H1 (cell line): ENCODE measurements around the gene GCM1. TPM values are rescaled to one million over a fixed set of nuclear protein-coding genes. Genes with fewer than 3 reads are reported as not detected.

Source experiments
- CTCF ChIA-PET: fragments of 300-600 bp; sonication (Branson Sonifier 250); formaldehyde crosslinking; loops from one replicate; lab custom pipeline; 2021; ENCODE audit not compliant: partially characterized antibody; lab: Charles Lee
- POLR2A ChIA-PET: fragments of 300-600 bp; sonication (Branson Sonifier 250); formaldehyde crosslinking; loops from one replicate; lab custom pipeline; 2021; ENCODE audit warnings: inconsistent platforms; ENCODE audit not compliant: partially characterized antibody; lab: Charles Lee
- DNase-seq, 2 experiments: peaks; one replicate each; pipeline versions ENCODE4 v3.0.0 to v3.0.0-alpha.2; 2010 to 2022; ENCODE audit warnings: low spot score in 2 of 2, low read depth in 1 of 2, mixed read lengths in 1 of 2
- FAIRE-seq: peaks from 2 replicates; lab custom pipeline; 2011; peaks lifted over from hg19 to GRCh38; lab: Jason Lieb, UNC
- H2AFZ ChIP-seq: 2 replicates; pipeline ENCODE4 v1.8.1; 2012; ENCODE audit warnings: low read length, inconsistent platforms
- H2AK5ac ChIP-seq: 2 replicates; pipeline ENCODE4 v1.6.1; 2013; ENCODE audit warnings: low read depth, low read length
- H2BK120ac ChIP-seq: replicated peaks from 2 replicates; pipeline ENCODE3; 2013; ENCODE audit warnings: low read depth, low read length, inconsistent platforms
- H2BK12ac ChIP-seq: 2 replicates; pipeline ENCODE4 v1.6.1; 2013; ENCODE audit warnings: low read depth, low read length
- H2BK15ac ChIP-seq: 2 replicates; pipeline ENCODE4 v1.6.1; 2013; ENCODE audit warnings: low read length
- H2BK20ac ChIP-seq: 2 replicates; pipeline ENCODE4 v1.6.1; 2013; ENCODE audit warnings: low read length
- H2BK5ac ChIP-seq: 2 replicates; pipeline ENCODE4 v1.6.1; 2013; ENCODE audit warnings: low read depth, low read length
- H3K14ac ChIP-seq: 2 replicates; pipeline ENCODE4 v1.6.1; 2013; ENCODE audit warnings: inconsistent platforms; ENCODE audit not compliant: insufficient read length
- H3K18ac ChIP-seq: 2 replicates; pipeline ENCODE4 v1.6.1; 2013; ENCODE audit warnings: low read length; ENCODE audit errors: extremely low read depth
- H3K23ac ChIP-seq: 2 replicates; pipeline ENCODE4 v1.6.1; 2013; ENCODE audit warnings: inconsistent platforms; ENCODE audit not compliant: insufficient read length
- H3K23me2 ChIP-seq: 2 replicates; pipeline ENCODE4 v1.6.1; 2013; ENCODE audit warnings: low read depth, low read length
- H3K27ac ChIP-seq: 2 replicates; pipeline ENCODE4 v1.6.1; 2011; ENCODE audit warnings: low read depth, low read length, inconsistent platforms
- H3K27me3 ChIP-seq, 4 experiments: replicated peaks in 1 of 4; 1 replicate in 1 of 4; 2 replicates in 3 of 4; pipeline versions ENCODE4 v1.6.1 to v1.8.1; 2011 to 2013; ENCODE audit warnings: low read length in 3 of 4, mild to moderate bottlenecking in 3 of 4, inconsistent platforms in 2 of 4, mixed read lengths in 2 of 4, moderate library complexity in 1 of 4; ENCODE audit not compliant: control insufficient read depth in 3 of 4, insufficient read depth in 3 of 4; ENCODE audit errors: extremely low read depth in 1 of 4
- H3K36me3 ChIP-seq, 4 experiments: 2 replicates each; pipeline versions ENCODE4 v1.6.1 to v1.8.1; 2011 to 2013; ENCODE audit warnings: mild to moderate bottlenecking in 4 of 4, low read length in 3 of 4, moderate library complexity in 2 of 4, control low read depth in 1 of 4, inconsistent platforms in 1 of 4; ENCODE audit not compliant: insufficient read depth in 4 of 4, control insufficient read depth in 2 of 4
- H3K4ac ChIP-seq: replicated peaks from 2 replicates; pipeline ENCODE3; 2013; ENCODE audit warnings: low read length, low read depth, mixed read lengths, inconsistent platforms; ENCODE audit not compliant: insufficient read length
- H3K4me1 ChIP-seq, 4 experiments: replicated peaks in 1 of 4; 1 replicate in 1 of 4; 2 replicates in 3 of 4; pipeline versions ENCODE4 v1.6.1 to v1.8.1; 2011 to 2013; ENCODE audit warnings: low read length in 3 of 4, inconsistent platforms in 2 of 4, mixed read lengths in 1 of 4; ENCODE audit not compliant: insufficient read depth in 4 of 4, control insufficient read depth in 3 of 4
- H3K4me2 ChIP-seq, 2 experiments: 2 replicates each; pipeline versions ENCODE4 v1.6.1 to v1.8.1; 2011 to 2013; ENCODE audit warnings: low read depth in 2 of 2, low read length in 2 of 2, control low read depth in 1 of 2, inconsistent platforms in 1 of 2, mild to moderate bottlenecking in 1 of 2; ENCODE audit not compliant: insufficient read depth in 1 of 2
- H3K4me3 ChIP-seq, 4 experiments: fragments of 200-600, 300-600 bp in 1 of 4; sonication (generic), shearing (Covaris generic), sonication (Bioruptor Twin) in 1 of 4; 2 replicates each; pipeline versions ENCODE4 v1.5.1 to v1.8.1; 2011 to 2016; ENCODE audit warnings: low read length in 4 of 4, low read depth in 3 of 4, control low read depth in 2 of 4, inconsistent platforms in 2 of 4, mild to moderate bottlenecking in 2 of 4, mixed read lengths in 1 of 4, moderate library complexity in 1 of 4; ENCODE audit not compliant: insufficient read depth in 2 of 4; ENCODE audit errors: extremely low read depth in 1 of 4
- H3K56ac ChIP-seq: replicated peaks from 2 replicates; pipeline ENCODE3; 2013; ENCODE audit warnings: low read depth, mild to moderate bottlenecking, mixed read lengths, low read length, inconsistent platforms; ENCODE audit not compliant: insufficient read length
- H3K79me1 ChIP-seq: 2 replicates; pipeline ENCODE4 v1.6.1; 2013; ENCODE audit warnings: low read depth, low read length, control low read depth
- H3K79me2 ChIP-seq, 2 experiments: 2 replicates each; pipeline versions ENCODE4 v1.6.1 to v1.8.1; 2012 to 2013; ENCODE audit warnings: low read length in 2 of 2, mild to moderate bottlenecking in 2 of 2, inconsistent platforms in 1 of 2; ENCODE audit not compliant: insufficient read depth in 2 of 2, control insufficient read depth in 1 of 2
- H3K9ac ChIP-seq, 4 experiments: replicated peaks in 1 of 4; 1 replicate in 1 of 4; 2 replicates in 3 of 4; pipeline versions ENCODE4 v1.6.1 to v1.8.1; 2011 to 2013; ENCODE audit warnings: low read depth in 3 of 4, low read length in 3 of 4, control low read depth in 2 of 4, mild to moderate bottlenecking in 2 of 4, moderate library complexity in 2 of 4, inconsistent platforms in 1 of 4; ENCODE audit errors: extremely low read depth in 1 of 4
- H3K9me3 ChIP-seq, 2 experiments: 2 replicates each; pipeline versions ENCODE4 v1.6.1 to v1.8.1; 2012 to 2013; ENCODE audit warnings: mild to moderate bottlenecking in 2 of 2, moderate library complexity in 2 of 2, control low read depth in 1 of 2, inconsistent platforms in 1 of 2, low read depth in 1 of 2, low read length in 1 of 2, mixed read lengths in 1 of 2; ENCODE audit not compliant: insufficient read depth in 2 of 2
- H4K20me1 ChIP-seq, 2 experiments: replicated peaks in 1 of 2; 2 replicates each; pipeline versions ENCODE3 to v1.8.1; 2011 to 2013; ENCODE audit warnings: inconsistent platforms in 2 of 2, low read length in 2 of 2, mild to moderate bottlenecking in 1 of 2; ENCODE audit not compliant: insufficient read depth in 2 of 2, control insufficient read depth in 1 of 2
- H4K5ac ChIP-seq: 2 replicates; pipeline ENCODE4 v1.6.1; 2013; ENCODE audit warnings: low read length, low read depth, mixed read lengths, inconsistent platforms; ENCODE audit not compliant: insufficient read length
- H4K8ac ChIP-seq: 2 replicates; pipeline ENCODE4 v1.8.0; 2013; ENCODE audit warnings: mild to moderate bottlenecking, moderate library complexity, low read length, inconsistent platforms; ENCODE audit not compliant: insufficient read depth; ENCODE audit errors: extremely low read depth
- H4K91ac ChIP-seq: replicated peaks from 2 replicates; pipeline ENCODE3; 2013; ENCODE audit warnings: low read length, mixed read lengths, inconsistent platforms; ENCODE audit not compliant: insufficient read length
- HDAC2 ChIP-seq, 2 experiments: fragments of 300-600 bp in 1 of 2; sonication (generic) in 1 of 2; IDR thresholded peaks; 2 replicates each; pipeline ENCODE4 v1.6.1; 2011 to 2012; ENCODE audit warnings: low read depth in 2 of 2, low read length in 2 of 2, mild to moderate bottlenecking in 2 of 2, moderate library complexity in 2 of 2, borderline replicate concordance in 1 of 2, inconsistent platforms in 1 of 2
- POLR2AphosphoS5 ChIP-seq: IDR thresholded peaks from 2 replicates; pipeline ENCODE4 v1.6.1; 2011; ENCODE audit warnings: low read depth, low read length
- RAD21 ChIP-seq, 2 experiments: IDR thresholded peaks in 1 of 2; conservative IDR thresholded peaks in 1 of 2; 2 replicates each; pipeline ENCODE4 v1.6.1; 2011; ENCODE audit warnings: low read depth in 2 of 2, low read length in 2 of 2, improper control_type of control experiment in 1 of 2, inconsistent platforms in 1 of 2, mild to moderate bottlenecking in 1 of 2, moderate library complexity in 1 of 2
- RBBP5 ChIP-seq: IDR thresholded peaks from 2 replicates; pipeline ENCODE4 v1.7.1; 2012; ENCODE audit warnings: low read depth, mild to moderate bottlenecking, inconsistent platforms, low read length, moderate library complexity, borderline replicate concordance
- RFX5 ChIP-seq: IDR thresholded peaks from 2 replicates; pipeline ENCODE4 v1.6.1; 2011; ENCODE audit warnings: low read depth, low read length, improper control_type of control experiment, borderline replicate concordance
- SIX5 ChIP-seq: IDR thresholded peaks from 2 replicates; pipeline ENCODE4 v1.6.1; 2011; ENCODE audit warnings: mild to moderate bottlenecking, low read depth, low read length
- SRF ChIP-seq: IDR thresholded peaks from 2 replicates; pipeline ENCODE4 v1.6.1; 2011; ENCODE audit warnings: mild to moderate bottlenecking, low read depth, low read length, moderate library complexity
- WGBS, 2 experiments: shearing (Covaris generic) in 1 of 2; methylation state at CpG; one replicate each; pipeline versions ENCODE4 v1.1.6 to v1.1.7; 2013 to 2015; ENCODE audit warnings: low lambda C conversion rate in 2 of 2, mixed read lengths in 2 of 2, inconsistent platforms in 1 of 2, low coverage in 1 of 2, missing lambda C conversion rate in 1 of 2; ENCODE audit not compliant: insufficient replicate concordance in 2 of 2, insufficient coverage in 1 of 2, insufficient read length in 1 of 2; ENCODE audit errors: extremely low coverage in 1 of 2, missing lambda C conversion rate in 1 of 2; 5-methylcytosine and 5-hydroxymethylcytosine counted together
- polyA plus RNA-seq, 7 experiments: library from polyadenylated mRNA; depleted of rRNA in 3 of 7; stranded (reverse) in 5 of 7; unstranded in 2 of 7; fragments of >200 nt in 5 of 7; fragments of 200-250 nt in 2 of 7; gene quantifications; 1 replicate in 5 of 7; 2 replicates in 1 of 7; 4 replicates in 1 of 7; pipeline versions ENCODE4 v1.2.1 to v1.2.3, GENCODE V29; 2011 to 2013; ENCODE audit warnings: missing spikeins in 2 of 7, mixed read lengths in 2 of 7
- total RNA-seq: library from RNA; stranded (reverse); fragmentation: NEBNext Ultra II Directional; extraction: Animal tissue kit (Norgen Biotek cat#: 25700); gene quantifications from 2 replicates; pipeline ENCODE4 v1.2.1, GENCODE V29; 2021

Gene GCM1
- total and polyA plus RNA-seq, 2 of the 8 experiments (the other 6 are each of a cell fraction or from before 2014, with no cell fraction given): not detected

- Histone ChIP-seq H2AK5ac (no peak overlapping the region), H3K4ac (no peak overlapping the region), H4K91ac (no peak overlapping the region), H4K5ac (no peak overlapping the region), H2BK5ac (no peak overlapping the region), H3K9ac (no peak overlapping the region), H3K14ac (no peak overlapping the region), H3K27ac (no peak overlapping the region), H3K79me1 (no peaks in the 10 kb centered on the region), H2AFZ (no peak overlapping the region), H3K56ac (no peak overlapping the region), H4K8ac (no peak overlapping the region), H2BK120ac (no peak overlapping the region), H3K27me3 (no peaks in the 10 kb centered on the region), H3K4me2 (no peak overlapping the region), H3K36me3 (no peaks in the 10 kb centered on the region; a peak in 1 of 8 replicates), H2BK20ac (no peak overlapping the region), H4K20me1 (no peaks in the 10 kb centered on the region), H3K79me2 (no peaks in the 10 kb centered on the region), H3K9me3 (no peaks in the 10 kb centered on the region), H2BK15ac (no peak overlapping the region), H3K4me1 (peaks cover 0 to 2% (median 0%) of the 10 kb centered on the region in 4 experiments; a peak in 1 of 7 replicates), H3K18ac (no peak overlapping the region), H3K23ac (no peak overlapping the region), H3K4me3 (no peak overlapping the region), H3K23me2 (no peaks in the 10 kb centered on the region), H2BK12ac (no peak overlapping the region)
- FAIRE-seq: no peak
- DNase-seq: no peak
- CTCF ChIA-PET: interaction anchor here (1.3 to 1.9 kb wide), 4 partner anchors 13 to 377 kb away, joined by 3 to 14 read pairs (median 6); no protein-coding TSS in a partner anchor
- POLR2A ChIA-PET: no interaction called here
- 91% methylated on average over 4 of the region's 4 CpGs; no CpG with 5 or more reads in 1 of the 2 experiments for WGBS, 2 experiments
- TF ChIP-seq SRF (no peak), POLR2AphosphoS5 (no peak), SIX5 (no peak), RFX5 (no peak), RBBP5 (no peak), RAD21 (IDR thresholded peaks at IDR 0.05 in 1 of 2, conservative IDR thresholded peaks at IDR 0.05 in 1 of 2; ENCODE audit: low read depth in 2 of 2, low read length in 2 of 2) (no peak), HDAC2 (IDR thresholded peaks at IDR 0.05; ENCODE audit: borderline replicate concordance in 1 of 2, low read depth in 2 of 2, low read length in 2 of 2) (no peak)
Measured at GRCh38 chr6:53107091-53107490, 41.5 kb downstream of the GCM1 start.
